Measurements from ENCODE around the gene IMMP2L. TPM values are rescaled to one million over a fixed set of nuclear protein-coding genes. Genes with fewer than 3 reads are reported as not detected.
"Not testable (repeated sequence)": the region's sequence is repeated elsewhere in the genome, so short reads cannot be mapped to it uniquely, and the experiment has no call there.

The IMMP2L gene
- total and polyA plus RNA-seq, 2 donors (not counting 3 experiments of a cell fraction or from before 2014, with no cell fraction given), result 9.9 to 11.8 TPM

- FAIRE-seq, result no peak
- intact Hi-C loops (cut with micrococcal nuclease), result no loop called here
- DNase-seq (ENCODE audit: low read depth, low spot score), result no peak
- H3K27ac ChIP-seq (ENCODE audit: insufficient read depth, low read depth, low read length), result no peak overlapping the region
- no peak overlapping the region for H3K4me2 ChIP-seq (ENCODE audit: insufficient read depth, low read length)
- no peak overlapping the region for H3K9ac ChIP-seq (replicated peaks; ENCODE audit: extremely low read depth, insufficient read depth, low read length)
- ChIA-PET CTCF (no interaction called here), POLR2A (no interaction called here)
- dilution Hi-C loops (cut with MboI; ENCODE audit: extremely low pct_ligation_motif_present, low sequenced_read_pairs), result no loop called here
- H3K4me3 ChIP-seq (replicated peaks in 1 of 3; ENCODE audit: insufficient read depth in 1 of 3, low read depth in 1 of 3, low read length in 3 of 3), result no peak overlapping the region
- no peaks in the 10 kb centered on the region for H3K36me3 ChIP-seq (ENCODE audit: control insufficient read depth in 2 of 2, extremely low read depth in 1 of 2, insufficient read depth in 2 of 2, low read length in 2 of 2)
- no peaks in the 10 kb centered on the region for H3K79me2 ChIP-seq (ENCODE audit: control insufficient read depth, insufficient read depth, low read length)
- H3K27me3 ChIP-seq (ENCODE audit: control insufficient read depth in 2 of 2, insufficient read depth in 2 of 2, low read length in 2 of 2), result no peaks in the 10 kb centered on the region
- H2AFZ ChIP-seq (ENCODE audit: low read depth, low read length), result no peak overlapping the region
- no peaks in the 10 kb centered on the region for H4K20me1 ChIP-seq (replicated peaks; ENCODE audit: control insufficient read depth, extremely low read depth, insufficient read depth, low read length)
- no peaks in the 10 kb centered on the region for H3K9me3 ChIP-seq (replicated peaks; ENCODE audit: control insufficient read depth, insufficient read depth, low read length)
- no peak for TF ChIP-seq FOS (IDR thresholded peaks at IDR 0.05; ENCODE audit: borderline replicate concordance, insufficient read depth, low read length)
- TF ChIP-seq MAX (IDR thresholded peaks at IDR 0.05; ENCODE audit: insufficient read depth, insufficient read length), result no peak
- TF ChIP-seq GATA2 (IDR thresholded peaks at IDR 0.05; ENCODE audit: insufficient read depth, insufficient read length, low read depth, low read length), result no peak
- no peak for TF ChIP-seq POLR2A (IDR thresholded peaks at IDR 0.05; ENCODE audit: low read depth, low read length)
- TF ChIP-seq MYC (IDR thresholded peaks at IDR 0.05; ENCODE audit: low read depth, low read length), result no peak
- no peak for TF ChIP-seq JUN (IDR thresholded peaks at IDR 0.05; ENCODE audit: borderline replicate concordance, insufficient read depth, insufficient read length, low read depth)
- TF ChIP-seq POLR2AphosphoS5 (IDR thresholded peaks at IDR 0.05; ENCODE audit: insufficient read depth, low read depth, low read length), result no peak
- TF ChIP-seq EZH2 (IDR thresholded peaks at IDR 0.05; ENCODE audit: borderline replicate concordance, low read depth, low read length, severe bottlenecking), result no peak
- TF ChIP-seq CTCF (IDR thresholded peaks at IDR 0.05; ENCODE audit: extremely low read depth in 1 of 2, insufficient read depth in 1 of 2, low read depth in 1 of 2, low read length in 2 of 2), result no peak
- H3K9me1 ChIP-seq (replicated peaks; ENCODE audit: control insufficient read depth, extremely low read depth, insufficient read depth, low read length), result no peaks in the 10 kb centered on the region
- BruUV-seq (replicated peaks), result no TSS peak
- H3K4me1 ChIP-seq (ENCODE audit: control insufficient read depth, extremely low read depth, insufficient read depth, low read length), result no peaks in the 10 kb centered on the region
Measured at GRCh38 chr7:111470998-111471397, 91.3 kb downstream of the IMMP2L start.

- H3K27ac ChIP-seq (ENCODE audit: insufficient read depth, low read depth, low read length); intact Hi-C loops (cut with micrococcal nuclease); DNase-seq (ENCODE audit: low read depth, low spot score); H3K36me3 ChIP-seq (ENCODE audit: control insufficient read depth in 2 of 2, extremely low read depth in 1 of 2, insufficient read depth in 2 of 2, low read length in 2 of 2); H3K79me2 ChIP-seq (ENCODE audit: control insufficient read depth, insufficient read depth, low read length); CTCF ChIA-PET; H3K4me1 ChIP-seq (ENCODE audit: control insufficient read depth, extremely low read depth, insufficient read depth, low read length); H2AFZ ChIP-seq (ENCODE audit: low read depth, low read length); BruUV-seq (replicated peaks); H3K4me3 ChIP-seq (replicated peaks in 1 of 3; ENCODE audit: insufficient read depth in 1 of 3, low read depth in 1 of 3, low read length in 3 of 3); H3K27me3 ChIP-seq (ENCODE audit: control insufficient read depth in 2 of 2, insufficient read depth in 2 of 2, low read length in 2 of 2); FAIRE-seq; H4K20me1 ChIP-seq (replicated peaks; ENCODE audit: control insufficient read depth, extremely low read depth, insufficient read depth, low read length); H3K9me1 ChIP-seq (replicated peaks; ENCODE audit: control insufficient read depth, extremely low read depth, insufficient read depth, low read length); H3K9ac ChIP-seq (replicated peaks; ENCODE audit: extremely low read depth, insufficient read depth, low read length); POLR2A ChIA-PET; H3K4me2 ChIP-seq (ENCODE audit: insufficient read depth, low read length); dilution Hi-C loops (cut with MboI; ENCODE audit: extremely low pct_ligation_motif_present, low sequenced_read_pairs); H3K9me3 ChIP-seq (replicated peaks; ENCODE audit: control insufficient read depth, insufficient read depth, low read length): not testable (repeated sequence)
Measured at GRCh38 chr7:111469894-111470293, 92.4 kb downstream of the IMMP2L start.

- H3K9me1 ChIP-seq (replicated peaks; ENCODE audit: control insufficient read depth, extremely low read depth, insufficient read depth, low read length); H3K79me2 ChIP-seq (ENCODE audit: control insufficient read depth, insufficient read depth, low read length); BruUV-seq (replicated peaks); dilution Hi-C loops (cut with MboI; ENCODE audit: extremely low pct_ligation_motif_present, low sequenced_read_pairs); DNase-seq (ENCODE audit: low read depth, low spot score); FAIRE-seq; H3K36me3 ChIP-seq (ENCODE audit: control insufficient read depth in 2 of 2, extremely low read depth in 1 of 2, insufficient read depth in 2 of 2, low read length in 2 of 2); POLR2A ChIA-PET; H3K27me3 ChIP-seq (ENCODE audit: control insufficient read depth in 2 of 2, insufficient read depth in 2 of 2, low read length in 2 of 2); H4K20me1 ChIP-seq (replicated peaks; ENCODE audit: control insufficient read depth, extremely low read depth, insufficient read depth, low read length); H3K4me3 ChIP-seq (replicated peaks in 1 of 3; ENCODE audit: insufficient read depth in 1 of 3, low read depth in 1 of 3, low read length in 3 of 3); CTCF ChIA-PET; intact Hi-C loops (cut with micrococcal nuclease); H3K9ac ChIP-seq (replicated peaks; ENCODE audit: extremely low read depth, insufficient read depth, low read length); H3K4me2 ChIP-seq (ENCODE audit: insufficient read depth, low read length); H2AFZ ChIP-seq (ENCODE audit: low read depth, low read length); H3K4me1 ChIP-seq (ENCODE audit: control insufficient read depth, extremely low read depth, insufficient read depth, low read length); H3K27ac ChIP-seq (ENCODE audit: insufficient read depth, low read depth, low read length); H3K9me3 ChIP-seq (replicated peaks; ENCODE audit: control insufficient read depth, insufficient read depth, low read length): not testable (repeated sequence)
Measured at GRCh38 chr7:111465774-111466173, 96.5 kb downstream of the IMMP2L start.
